Aorta (tissue), 5 donors: ENCODE results near the gene MUC5AC. TPM values are rescaled to one million over a fixed set of nuclear protein-coding genes. Genes with fewer than 3 reads are reported as not detected.
A peak's percentile ranks its signal among the peaks of the same experiment; 100 is the strongest.

Experiments used
- ATAC-seq: fragments of 200-7000 bp; cut with Tn5 transposase; one replicate; pipeline ENCODE4 v1.9.1; 2022; ENCODE audit warnings: moderate library complexity; ENCODE audit not compliant: low FRiP score
- DNase-seq, 2 donors: peaks; one replicate each; pipeline ENCODE4 v3.0.0-alpha.2; 2020
- H3K27ac ChIP-seq, 2 donors: one replicate each; pipeline ENCODE4 v1.5.1; 2013; ENCODE audit warnings: low read length in 2 of 2, mild to moderate bottlenecking in 2 of 2, moderate library complexity in 2 of 2, control low read depth in 1 of 2, inconsistent platforms in 1 of 2, low read depth in 1 of 2
- H3K27me3 ChIP-seq, 2 donors: one replicate each; pipeline ENCODE4 v1.6.1; 2013; ENCODE audit warnings: control low read depth in 1 of 2, low read length in 1 of 2, mild to moderate bottlenecking in 1 of 2, moderate library complexity in 1 of 2; ENCODE audit not compliant: insufficient read depth in 2 of 2, control insufficient read depth in 1 of 2
- H3K36me3 ChIP-seq, 2 donors: one replicate each; pipeline ENCODE4 v1.6.1; 2013; ENCODE audit warnings: control low read depth in 1 of 2, low read length in 1 of 2, mild to moderate bottlenecking in 1 of 2; ENCODE audit not compliant: insufficient read depth in 2 of 2, control insufficient read depth in 1 of 2
- H3K4me1 ChIP-seq, 2 donors: one replicate each; pipeline ENCODE4 v1.6.1; 2013; ENCODE audit warnings: low read length in 2 of 2, control low read depth in 1 of 2, mild to moderate bottlenecking in 1 of 2, moderate library complexity in 1 of 2; ENCODE audit not compliant: insufficient read depth in 2 of 2, control insufficient read depth in 1 of 2
- H3K4me3 ChIP-seq, 2 donors: one replicate each; pipeline ENCODE4 v1.5.1; 2013; ENCODE audit warnings: low read length in 2 of 2, control low read depth in 1 of 2, mild to moderate bottlenecking in 1 of 2
- H3K9me3 ChIP-seq: one replicate; pipeline ENCODE4 v1.6.1; 2013; ENCODE audit warnings: mild to moderate bottlenecking, low read length; ENCODE audit not compliant: control insufficient read depth
- WGBS, 2 donors: extraction: QIAGEN DNeasy Blood & Tissue Kit; methylation state at CpG; one replicate each; pipeline ENCODE4 v1.1.7; 2013; 5-methylcytosine and 5-hydroxymethylcytosine counted together
- intact Hi-C, 2 donors: fragments of 100-400 bp; cut with DNase I; formaldehyde crosslinking; loops; one replicate each; pipeline versions ENCODE4 v1.14.2 to v1.15.0; 2022
- long read RNA-seq, 2 donors: library from polyadenylated mRNA; unstranded; transcript quantifications; one replicate each; pipeline ENCODE4 v2.0.0, GENCODE V29; 2020 to 2021
- polyA plus RNA-seq, 2 donors: library from polyadenylated mRNA; stranded (reverse); fragments of 200-250 nt; gene quantifications; one replicate each; pipeline ENCODE4 v1.2.3, GENCODE V29; 2013
- total RNA-seq, 2 donors: library from RNA; stranded (reverse); fragmentation: NEBNext Ultra II Directional; extraction: Animal tissue kit (Norgen Biotek cat#: 25700); gene quantifications; one replicate each; pipeline ENCODE4 v1.2.1, GENCODE V29; 2021
- donor health status: healthy with polysubstance abuse.
- donor health status: Bipolar disorder and iron deficiency.
- donor health status: DM: no; HTN: no; CAD: no.
- donor health status: DM: no; HTN: no; CAD: no.
- donor health status: DM: yes; HTN: yes; CAD: no.

Gene MUC5AC
- total RNA-seq (not detected), polyA plus RNA-seq (under 1 TPM in 1 of 2 donors, not detected in 1; 0.05 TPM)
- long read RNA-seq, donor 1 = 0 reads
- long read RNA-seq, donor 2 = 0 reads

- ATAC-seq = no peak
- no peaks in the 10 kb centered on the region for H3K27me3 ChIP-seq
- H3K4me3 ChIP-seq = no peak within 1 kb of the TSS
- no peaks in the 10 kb centered on the region for H3K4me1 ChIP-seq
- DNase-seq = peak in 1 of 2 donors; percentile 71
- no peak within 1 kb of the TSS for H3K27ac ChIP-seq
- 73 to 81% methylated on average over 27 to 32 of the region's 32 CpGs for WGBS, 2 donors
- intact Hi-C loops = no loop called here
- no peaks in the 10 kb centered on the region for H3K36me3 ChIP-seq
- H3K9me3 ChIP-seq = no peaks in the 10 kb centered on the region
These were observed at the start of gene MUC5AC for GRCh38 chr11:1157645-1158591. TSS of gene MUC5AC (plus strand) at chr11:1157953. CDS start at chr11:1158000, 47 bp downstream.

- no peaks in the 10 kb centered on the region for H3K4me1 ChIP-seq
- intact Hi-C loops = loop anchor here in 1 of 2 donors (10.0 kb wide), 1 partner anchor 66 kb away; no protein-coding TSS in a partner anchor
- no peaks in the 10 kb centered on the region for H3K27me3 ChIP-seq
- no peaks in the 10 kb centered on the region for H3K36me3 ChIP-seq
- WGBS, 2 donors = 81% methylated on average over 29 of the region's 29 CpGs
- DNase-seq (peak; percentile 26 to 60), ATAC-seq (no peak)
- H3K9me3 ChIP-seq = no peaks in the 10 kb centered on the region
- H3K4me3 ChIP-seq = no peak overlapping the region
- no peak overlapping the region for H3K27ac ChIP-seq
These were observed 49.4 kb upstream of the MUC5AC start for GRCh38 chr11:1108246-1108900.

GRCh38 chr11:1109101-1109917, 48.4 kb upstream of the MUC5AC start:
- WGBS, 2 donors = 82 to 85% methylated on average over 27 to 28 of the region's 28 CpGs
- peak; percentile 34 to 56 for DNase-seq
- H3K27me3 ChIP-seq = no peaks in the 10 kb centered on the region

GRCh38 chr11:1109918-1110705, 47.6 kb upstream of the MUC5AC start:
- Histone ChIP-seq H3K36me3 (no peaks in the 10 kb centered on the region), H3K4me1 (no peaks in the 10 kb centered on the region), H3K27me3 (no peaks in the 10 kb centered on the region), H3K27ac (no peak overlapping the region), H3K9me3 (no peaks in the 10 kb centered on the region), H3K4me3 (no peak overlapping the region)
- WGBS, 2 donors = 81 to 82% methylated on average over 38 to 39 of the region's 39 CpGs
- ATAC-seq (no peak), DNase-seq (peak; percentile 46 to 68)
- intact Hi-C loops = loop anchor here in 1 of 2 donors (10.0 kb wide), 1 partner anchor 65 kb away; no protein-coding TSS in a partner anchor

More at GRCh38 chr11:1109101-1109917, 48.4 kb upstream of the MUC5AC start:
- Histone ChIP-seq H3K9me3 (no peaks in the 10 kb centered on the region), H3K27ac (no peak overlapping the region), H3K36me3 (no peaks in the 10 kb centered on the region), H3K4me1 (no peaks in the 10 kb centered on the region), H3K4me3 (no peak overlapping the region)
- intact Hi-C loops = loop anchor here in 1 of 2 donors (10.0 kb wide), 1 partner anchor 65 kb away; no protein-coding TSS in a partner anchor
- ATAC-seq = no peak

GRCh38 chr11:1111545-1112212, 46.1 kb upstream of the MUC5AC start:
- 77 to 87% methylated on average over 10 of the region's 10 CpGs for WGBS, 2 donors
- H3K4me1 ChIP-seq = no peaks in the 10 kb centered on the region
- DNase-seq (peak; percentile 24 to 39), ATAC-seq (no peak)
- no peak overlapping the region for H3K4me3 ChIP-seq
- H3K36me3 ChIP-seq = no peaks in the 10 kb centered on the region
- H3K27me3 ChIP-seq = no peaks in the 10 kb centered on the region
- intact Hi-C loops = no loop called here
- H3K9me3 ChIP-seq = no peaks in the 10 kb centered on the region
- H3K27ac ChIP-seq = no peak overlapping the region

GRCh38 chr11:1112351-1113191, 45.2 kb upstream of the MUC5AC start:
- DNase-seq = peak; percentile 38 to 57

More at GRCh38 chr11:1112351-1113191, 45.2 kb upstream of the MUC5AC start:
- H3K27me3 ChIP-seq = no peaks in the 10 kb centered on the region
- WGBS, 2 donors = 89 to 92% methylated on average over 13 to 14 of the region's 14 CpGs
- H3K4me1 ChIP-seq = no peaks in the 10 kb centered on the region
- H3K4me3 ChIP-seq = no peak overlapping the region
- no peaks in the 10 kb centered on the region for H3K36me3 ChIP-seq
- intact Hi-C loops = no loop called here
- H3K9me3 ChIP-seq = no peaks in the 10 kb centered on the region
- ATAC-seq = no peak
- no peak overlapping the region for H3K27ac ChIP-seq
